GM12878 (cell line): Measurements from ENCODE around the gene BNIP5. TPM values are rescaled to one million over a fixed set of nuclear protein-coding genes. Genes with fewer than 3 reads are reported as not detected.

Source experiments
- ATAC-seq: fragments of 200-7000 bp; cut with Tn5 transposase; 3 replicates; pipeline ENCODE4 v1.9.1; 2020; ENCODE audit warnings: mild to moderate bottlenecking, moderate library complexity
- BruUV-seq: library from RNA; stranded (reverse); fragments of 400-500 nt; replicated peaks from 2 replicates; lab custom pipeline; 2021; lab: Mats Ljungman, UMichigan
- CTCF ChIA-PET: fragments of 300-600 bp; sonication (Branson Sonifier 250); formaldehyde crosslinking; extraction: SDS; loops from one replicate; lab custom pipeline; 2021; ENCODE audit warnings: inconsistent platforms; lab: Yijun Ruan, JAX
- POLR2A ChIA-PET: fragments of 350-600 bp; formaldehyde crosslinking; extraction: SDS; loops from one replicate; lab custom pipeline; 2021; ENCODE audit warnings: inconsistent platforms; lab: Charles Lee
- RAD21 ChIA-PET: fragments of 300-600 bp; sonication (Branson Sonifier 250); formaldehyde crosslinking; loops from one replicate; lab custom pipeline; 2023; ENCODE audit warnings: antibody characterized with exemption; ENCODE audit not compliant: unreplicated experiment; lab: Charles Lee
- SMC1A ChIA-PET: fragments of 300-600 bp; sonication (Branson Sonifier 250); formaldehyde crosslinking; loops from one replicate; lab custom pipeline; 2023; ENCODE audit not compliant: unreplicated experiment, uncharacterized antibody; lab: Charles Lee
- DNase-seq: peaks from one replicate; pipeline ENCODE4 v3.0.0-alpha.2; 2011; ENCODE audit warnings: low read depth, low spot score
- FAIRE-seq: peaks from 3 replicates; lab custom pipeline; 2011; peaks lifted over from hg19 to GRCh38; lab: Jason Lieb, UNC
- H2AFZ ChIP-seq: 2 replicates; pipeline ENCODE4 v1.6.0; 2011; ENCODE audit warnings: low read depth, low read length, control low read depth; ENCODE audit not compliant: control insufficient read depth
- H3K27ac ChIP-seq: 2 replicates; pipeline ENCODE4 v1.5.1; 2011; ENCODE audit warnings: control low read depth; ENCODE audit not compliant: control insufficient read depth, insufficient read depth
- H3K27me3 ChIP-seq, 2 experiments: replicated peaks in 1 of 2; 2 replicates each; pipeline versions ENCODE4 v1.6.0 to v1.6.1; 2011; ENCODE audit warnings: low read length in 1 of 2; ENCODE audit not compliant: control insufficient read depth in 2 of 2, insufficient read depth in 2 of 2
- H3K36me3 ChIP-seq, 2 experiments: 2 replicates each; pipeline ENCODE4 v1.5.1; 2011; ENCODE audit warnings: low read length in 1 of 2; ENCODE audit not compliant: control insufficient read depth in 2 of 2, insufficient read depth in 2 of 2
- H3K4me1 ChIP-seq: 2 replicates; pipeline ENCODE4 v1.6.1; 2011; ENCODE audit warnings: mild to moderate bottlenecking, low read length, moderate library complexity, mixed read lengths; ENCODE audit not compliant: control insufficient read depth, insufficient read depth
- H3K4me2 ChIP-seq: 2 replicates; pipeline ENCODE4 v1.6.0; 2011; ENCODE audit warnings: control low read depth; ENCODE audit not compliant: control insufficient read depth, insufficient read depth
- H3K4me3 ChIP-seq: fragments of 200-600 bp; sonication (generic); 2 replicates; pipeline ENCODE4 v1.5.1; 2016
- H3K79me2 ChIP-seq: 2 replicates; pipeline ENCODE4 v1.6.0; 2011; ENCODE audit warnings: low read length; ENCODE audit not compliant: control insufficient read depth, insufficient read depth
- H3K9ac ChIP-seq: 2 replicates; pipeline ENCODE4 v1.8.0; 2011; ENCODE audit warnings: low read length, control low read depth, mixed read lengths; ENCODE audit not compliant: control insufficient read depth, insufficient read depth
- H3K9me3 ChIP-seq: replicated peaks from 3 replicates; pipeline ENCODE4 v1.5.1; 2011; ENCODE audit warnings: mild to moderate bottlenecking, low read length; ENCODE audit not compliant: control insufficient read depth, insufficient read depth
- H4K20me1 ChIP-seq: 2 replicates; pipeline ENCODE4 v1.6.0; 2011; ENCODE audit not compliant: control insufficient read depth, insufficient read depth
- ASH2L ChIP-seq: fragments of 300-600, 200-600 bp; sonication (generic); IDR thresholded peaks from 2 replicates; pipeline ENCODE4 v1.6.1; 2017; ENCODE audit warnings: low read depth, mild to moderate bottlenecking, borderline replicate concordance
- CHD2 ChIP-seq: IDR thresholded peaks from 2 replicates; pipeline ENCODE4 v1.6.1; 2011; ENCODE audit warnings: low read depth, low read length, improper control_type of control experiment, borderline replicate concordance
- HDAC2 ChIP-seq: fragments of 200-600 bp; sonication (generic); IDR thresholded peaks from 2 replicates; pipeline ENCODE4 v1.6.1; 2017
- HDGF ChIP-seq: fragments of 450-650 bp; IDR thresholded peaks from 2 replicates; pipeline ENCODE4 v1.6.1; 2016; ENCODE audit warnings: antibody characterized with exemption
- JUND ChIP-seq: IDR thresholded peaks from 2 replicates; pipeline ENCODE4 v1.6.1; 2012; ENCODE audit warnings: low read depth, mild to moderate bottlenecking, low read length, improper control_type of control experiment, moderate library complexity
- KAT2A ChIP-seq: conservative IDR thresholded peaks from 2 replicates; pipeline ENCODE4 v1.6.1; 2011; ENCODE audit warnings: low read depth, low read length; ENCODE audit not compliant: control insufficient read depth
- NFIC ChIP-seq: IDR thresholded peaks from 2 replicates; pipeline ENCODE4 v1.6.1; 2012; ENCODE audit warnings: low read depth, mild to moderate bottlenecking, inconsistent platforms, low read length, moderate library complexity
- POLR2AphosphoS5 ChIP-seq: IDR thresholded peaks from 2 replicates; pipeline ENCODE4 v1.6.1; 2011; ENCODE audit warnings: mild to moderate bottlenecking, low read length, inconsistent platforms
- RUNX3 ChIP-seq: IDR thresholded peaks from 2 replicates; pipeline ENCODE4 v1.6.1; 2012; ENCODE audit warnings: low read length, inconsistent platforms
- SMAD1 ChIP-seq: fragments of 450-650 bp; IDR thresholded peaks from 2 replicates; pipeline ENCODE4 v1.6.1; 2018; ENCODE audit warnings: mild to moderate bottlenecking, low read depth; ENCODE audit not compliant: partially characterized antibody
- ZNF384 ChIP-seq: IDR thresholded peaks from 2 replicates; pipeline ENCODE4 v1.6.1; 2012; ENCODE audit warnings: low read depth, mild to moderate bottlenecking, low read length, improper control_type of control experiment, borderline replicate concordance
- WGBS: methylation state at CpG from one replicate; pipeline ENCODE4 v1.1.6; 2016; ENCODE audit warnings: low lambda C conversion rate; ENCODE audit not compliant: insufficient replicate concordance, insufficient coverage; ENCODE audit errors: missing lambda C conversion rate; 5-methylcytosine and 5-hydroxymethylcytosine counted together
- in situ Hi-C: fragments of 300-500 bp; cut with MboI; formaldehyde crosslinking; loops from 9 replicates; pipeline ENCODE4 v1.14.3; 2018; ENCODE audit warnings: mixed read lengths
- intact Hi-C: fragments of 100-400 bp; cut with micrococcal nuclease; formaldehyde crosslinking; loops from one replicate; pipeline ENCODE4 v1.14.2; 2022; ENCODE audit not compliant: unreplicated experiment
- polyA plus RNA-seq, 11 experiments: library from polyadenylated mRNA; depleted of rRNA in 4 of 11; unstranded in 6 of 11; stranded (reverse) in 5 of 11; fragments of >200 nt; fragmentation: Nextera tagmentation in 4 of 11; fragmentation: Illumina TruSeq in 1 of 11; extraction: Ambion mirVana in 4 of 11; extraction: Trizol in 1 of 11; gene quantifications; 1 replicate in 1 of 11; 2 replicates in 10 of 11; pipeline versions ENCODE4 v1.2.1 to v1.2.3, GENCODE V29; 2011 to 2016; ENCODE audit warnings: inconsistent platforms in 2 of 11, missing spikeins in 2 of 11, low read depth in 1 of 11
- total RNA-seq, 4 experiments: library from RNA; depleted of rRNA in 3 of 4; stranded (reverse); fragments of >200 nt in 3 of 4; fragmentation: Illumina TruSeq in 1 of 4; extraction: Trizol in 1 of 4; gene quantifications; 2 replicates each; pipeline versions ENCODE4 v1.2.1 to v1.2.3, GENCODE V29; 2013 to 2021
- TF ChIP-seq, protein P1 (sequence below), 3 experiments: IDR thresholded peaks in 2 of 3; conservative IDR thresholded peaks in 1 of 3; 2 replicates each; pipeline ENCODE4 v1.5.1; 2011; ENCODE audit warnings: low read depth in 3 of 3, low read length in 3 of 3, mild to moderate bottlenecking in 3 of 3, control low read depth in 2 of 3, moderate library complexity in 2 of 3, inconsistent platforms in 1 of 3, mixed read lengths in 1 of 3; ENCODE audit not compliant: control insufficient read depth in 2 of 3, insufficient read depth in 1 of 3; ENCODE audit errors: extremely low read depth in 1 of 3

The BNIP5 gene
- total and polyA plus RNA-seq, 10 of the 15 experiments (the other 5 are each of a cell fraction or from before 2014, with no cell fraction given): 0.02 to 0.68 (median 0.05) TPM; not detected in 2

DNA sequence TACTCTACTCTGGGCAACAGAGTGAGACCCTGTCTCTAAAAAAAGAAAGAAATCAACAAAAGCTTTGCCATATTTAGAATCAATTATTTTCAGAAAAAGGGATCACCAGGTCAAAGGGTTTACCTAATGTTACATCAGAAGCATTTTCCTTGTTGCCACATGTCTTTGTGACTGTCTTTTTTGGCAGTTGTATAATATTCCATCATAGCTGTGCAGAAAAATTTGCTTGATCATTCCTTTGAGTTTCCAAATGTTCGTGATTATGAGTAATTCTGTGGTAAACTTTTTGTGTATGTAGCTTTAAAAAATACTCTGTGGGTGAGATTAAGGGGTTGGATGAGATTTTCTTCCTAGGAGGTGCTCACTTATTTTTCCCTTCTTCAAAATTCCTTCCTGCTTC, 40.4 kb downstream of the BNIP5 start (continued):
- no peak for TF ChIP-seq ZNF384
- TF ChIP-seq ASH2L: no peak
- no peak for TF ChIP-seq KAT2A
- TF ChIP-seq CHD2: no peak

DNA sequence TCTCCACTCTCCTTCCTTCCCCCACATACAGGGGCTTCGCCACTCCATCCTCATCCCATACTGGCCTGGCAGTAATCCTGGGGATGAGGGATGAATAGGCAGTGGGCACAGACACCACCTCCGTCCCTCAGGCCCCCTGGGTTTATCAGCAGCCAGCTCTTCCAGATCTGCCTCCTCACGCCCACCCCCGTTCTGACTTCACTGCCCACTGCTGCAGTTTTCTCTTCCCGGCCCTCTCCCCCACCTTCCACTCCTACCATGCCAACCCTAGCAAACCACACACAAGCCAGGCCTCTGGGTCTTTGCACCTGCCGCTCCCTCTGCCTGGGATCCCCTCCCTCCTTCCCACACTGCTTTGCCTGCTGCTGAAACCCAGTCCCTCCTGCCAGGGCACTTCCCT, 44.5 kb downstream of the BNIP5 start:
- H3K27me3 ChIP-seq: peaks cover 0 to 2% of the 10 kb centered on the region in 2 experiments; a peak in 1 of 4 replicates
- H3K79me2 ChIP-seq: no peaks in the 10 kb centered on the region
- H3K9me3 ChIP-seq: no peaks in the 10 kb centered on the region
- POLR2A ChIA-PET: no interaction called here
- BruUV-seq: no TSS peak
- SMC1A ChIA-PET: no interaction called here
- no peaks in the 10 kb centered on the region for H3K4me1 ChIP-seq
- DNase-seq (no peak), FAIRE-seq (no peak)
- intact Hi-C loops: no loop called here
- CTCF ChIA-PET: interaction anchor here (2.4 kb wide), 1 partner anchor 8 kb away, joined by 9 read pairs; no protein-coding TSS in a partner anchor
- no peak overlapping the region for H3K27ac ChIP-seq
- no peak overlapping the region for H3K4me3 ChIP-seq
- in situ Hi-C loops: no loop called here
- H3K9ac ChIP-seq: no peak overlapping the region
- H3K4me2 ChIP-seq: no peak overlapping the region
- TF ChIP-seq ZNF384: no peak
- TF ChIP-seq NFIC: no peak
- TF ChIP-seq JUND: no peak
- TF ChIP-seq, protein P1, sequence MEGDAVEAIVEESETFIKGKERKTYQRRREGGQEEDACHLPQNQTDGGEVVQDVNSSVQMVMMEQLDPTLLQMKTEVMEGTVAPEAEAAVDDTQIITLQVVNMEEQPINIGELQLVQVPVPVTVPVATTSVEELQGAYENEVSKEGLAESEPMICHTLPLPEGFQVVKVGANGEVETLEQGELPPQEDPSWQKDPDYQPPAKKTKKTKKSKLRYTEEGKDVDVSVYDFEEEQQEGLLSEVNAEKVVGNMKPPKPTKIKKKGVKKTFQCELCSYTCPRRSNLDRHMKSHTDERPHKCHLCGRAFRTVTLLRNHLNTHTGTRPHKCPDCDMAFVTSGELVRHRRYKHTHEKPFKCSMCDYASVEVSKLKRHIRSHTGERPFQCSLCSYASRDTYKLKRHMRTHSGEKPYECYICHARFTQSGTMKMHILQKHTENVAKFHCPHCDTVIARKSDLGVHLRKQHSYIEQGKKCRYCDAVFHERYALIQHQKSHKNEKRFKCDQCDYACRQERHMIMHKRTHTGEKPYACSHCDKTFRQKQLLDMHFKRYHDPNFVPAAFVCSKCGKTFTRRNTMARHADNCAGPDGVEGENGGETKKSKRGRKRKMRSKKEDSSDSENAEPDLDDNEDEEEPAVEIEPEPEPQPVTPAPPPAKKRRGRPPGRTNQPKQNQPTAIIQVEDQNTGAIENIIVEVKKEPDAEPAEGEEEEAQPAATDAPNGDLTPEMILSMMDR (IDR thresholded peaks at IDR 0.05 in 2 of 3, conservative IDR thresholded peaks at IDR 0.05 in 1 of 3; ENCODE audit: control insufficient read depth in 2 of 3, extremely low read depth in 1 of 3, insufficient read depth in 1 of 3, low read depth in 3 of 3, low read length in 3 of 3): no peak
- no peak for TF ChIP-seq SMAD1
- TF ChIP-seq RUNX3: no peak
- TF ChIP-seq POLR2AphosphoS5: no peak
- TF ChIP-seq HDGF: no peak
- no peak for TF ChIP-seq HDAC2
- TF ChIP-seq, all 136 proteins: peak for 0
- Histone ChIP-seq H2AFZ (no peak overlapping the region), H3K36me3 (no peaks in the 10 kb centered on the region), H4K20me1 (no peaks in the 10 kb centered on the region)
- RAD21 ChIA-PET: no interaction called here
- no peak for ATAC-seq
- WGBS: 34% methylated on average over 5 of the region's 6 CpGs
